SK-N-SH (cell line): Measurements from ENCODE around the gene ANKRD11. TPM values are rescaled to one million over a fixed set of nuclear protein-coding genes. Genes with fewer than 3 reads are reported as not detected.

Experiments
- CTCF ChIA-PET: fragments of 300-600, 350-600 bp; formaldehyde crosslinking; extraction: SDS; loops from one replicate; lab custom pipeline; 2021; lab: Yijun Ruan, JAX
- POLR2A ChIA-PET: fragments of 350-600 bp; sonication (Branson Sonifier 250); formaldehyde crosslinking; extraction: SDS; loops from one replicate; lab custom pipeline; 2020; ENCODE audit warnings: antibody characterized with exemption, inconsistent platforms; lab: Yijun Ruan, JAX
- DNase-seq: peaks from one replicate; pipeline ENCODE4 v3.0.0; 2012
- H2AFZ ChIP-seq: fragments of 200-600 bp; sonication (generic); 2 replicates; pipeline ENCODE4 v1.8.1; 2016; ENCODE audit warnings: antibody characterized with exemption, mild to moderate bottlenecking, low read depth
- H3F3A ChIP-seq: fragments of 200-600 bp; sonication (generic); replicated peaks from 2 replicates; pipeline ENCODE3; 2016; ENCODE audit warnings: antibody characterized with exemption, mild to moderate bottlenecking; ENCODE audit not compliant: insufficient read depth
- H3K27ac ChIP-seq, 2 experiments: fragments of 200-500 bp in 1 of 2; fragments of 200-600 bp in 1 of 2; sonication (Bioruptor generic) in 1 of 2; sonication (generic), shearing (Covaris generic) in 1 of 2; 2 replicates each; pipeline versions ENCODE4 v1.5.1 to v1.6.1; 2014 to 2016; ENCODE audit warnings: low read depth in 2 of 2, inconsistent platforms in 1 of 2, low read length in 1 of 2, mild to moderate bottlenecking in 1 of 2, mixed read lengths in 1 of 2
- H3K27me3 ChIP-seq: fragments of 200-600 bp; sonication (generic), shearing (Covaris generic); 2 replicates; pipeline ENCODE4 v1.6.1; 2016; ENCODE audit warnings: mixed run types; ENCODE audit not compliant: insufficient read depth
- H3K36me3 ChIP-seq, 2 experiments: fragments of 200-500 bp in 1 of 2; fragments of 200-600 bp in 1 of 2; sonication (Bioruptor generic) in 1 of 2; sonication (generic) in 1 of 2; replicated peaks in 1 of 2; 2 replicates each; pipeline versions ENCODE3 to v1.5.1; 2014 to 2016; ENCODE audit warnings: low read length in 1 of 2, mild to moderate bottlenecking in 1 of 2; ENCODE audit not compliant: insufficient read depth in 2 of 2, control insufficient read depth in 1 of 2
- H3K4me1 ChIP-seq, 2 experiments: fragments of 200-500 bp in 1 of 2; fragments of 200-600 bp in 1 of 2; sonication (Bioruptor generic) in 1 of 2; sonication (generic), shearing (Covaris generic) in 1 of 2; 2 replicates each; pipeline versions ENCODE4 v1.5.1 to v1.6.1; 2014 to 2016; ENCODE audit warnings: low read depth in 1 of 2, low read length in 1 of 2, mixed run types in 1 of 2; ENCODE audit not compliant: insufficient read depth in 2 of 2, control insufficient read depth in 1 of 2
- H3K4me2 ChIP-seq: fragments of 200-600 bp; sonication (generic), shearing (Covaris generic); 2 replicates; pipeline ENCODE4 v1.6.1; 2017; ENCODE audit warnings: mixed run types
- H3K4me3 ChIP-seq, 2 experiments: fragments of 200-500 bp in 1 of 2; fragments of 200-600 bp in 1 of 2; sonication (Bioruptor generic) in 1 of 2; sonication (generic), shearing (Covaris generic) in 1 of 2; 2 replicates each; pipeline versions ENCODE4 v1.5.1 to v1.8.1; 2014 to 2016; ENCODE audit warnings: low read depth in 2 of 2, inconsistent platforms in 1 of 2, low read length in 1 of 2, mild to moderate bottlenecking in 1 of 2, mixed read lengths in 1 of 2, moderate library complexity in 1 of 2
- H3K79me2 ChIP-seq: fragments of 200-600 bp; sonication (generic); 2 replicates; pipeline ENCODE4 v1.8.1; 2017; ENCODE audit warnings: mild to moderate bottlenecking; ENCODE audit not compliant: insufficient read depth
- H3K9ac ChIP-seq: fragments of 200-600 bp; sonication (generic); 2 replicates; pipeline ENCODE4 v1.6.1; 2017; ENCODE audit warnings: mixed run types
- H3K9me2 ChIP-seq: fragments of 200-600 bp; sonication (generic); 2 replicates; pipeline ENCODE4 v1.6.1; 2017; ENCODE audit warnings: mixed run types
- H3K9me3 ChIP-seq: fragments of 200-600 bp; sonication (generic); 2 replicates; pipeline ENCODE4 v1.6.1; 2017; ENCODE audit warnings: mixed run types, mild to moderate bottlenecking, moderate library complexity
- H4K20me1 ChIP-seq: fragments of 200-600 bp; sonication (generic); 2 replicates; pipeline ENCODE4 v1.6.1; 2017; ENCODE audit warnings: mild to moderate bottlenecking, mixed run types; ENCODE audit not compliant: insufficient read depth
- CTCF ChIP-seq: fragments of 200-600 bp; sonication (generic); IDR thresholded peaks from 2 replicates; pipeline ENCODE4 v1.6.1; 2017; ENCODE audit warnings: antibody characterized with exemption, mild to moderate bottlenecking, moderate library complexity
- FOXM1 ChIP-seq: IDR thresholded peaks from 2 replicates; pipeline ENCODE4 v1.4.0; 2012; ENCODE audit warnings: low read depth, mild to moderate bottlenecking
- NRF1 ChIP-seq: IDR thresholded peaks from 2 replicates; pipeline ENCODE4 v1.6.1; 2012; ENCODE audit warnings: low read depth, mild to moderate bottlenecking, low read length
- POLR2AphosphoS5 ChIP-seq: IDR thresholded peaks from 2 replicates; pipeline ENCODE4 v1.6.1; 2012; ENCODE audit warnings: low read depth, low read length
- RAD21 ChIP-seq: IDR thresholded peaks from 2 replicates; pipeline ENCODE4 v1.6.1; 2012; ENCODE audit warnings: mild to moderate bottlenecking, low read length
- SIN3A ChIP-seq: IDR thresholded peaks from 2 replicates; pipeline ENCODE4 v1.6.1; 2012; ENCODE audit warnings: low read depth, mild to moderate bottlenecking, low read length, moderate library complexity, borderline replicate concordance
- SMC3 ChIP-seq: IDR thresholded peaks from 2 replicates; pipeline ENCODE4 v1.6.1; 2012; ENCODE audit warnings: low read depth, low read length, improper control_type of control experiment
- TAF1 ChIP-seq: IDR thresholded peaks from 2 replicates; pipeline ENCODE4 v1.6.1; 2012; ENCODE audit warnings: low read depth, mild to moderate bottlenecking, low read length, moderate library complexity, borderline replicate concordance
- TEAD4 ChIP-seq: IDR thresholded peaks from 2 replicates; pipeline ENCODE4 v1.4.0; 2012; ENCODE audit warnings: mild to moderate bottlenecking, borderline replicate concordance; ENCODE audit not compliant: insufficient read depth
- USF1 ChIP-seq: IDR thresholded peaks from 2 replicates; pipeline ENCODE4 v1.4.0; 2012; ENCODE audit warnings: low read depth, borderline replicate concordance
- USF2 ChIP-seq: fragments of 150-350 bp; IDR thresholded peaks from 2 replicates; pipeline ENCODE4 v1.6.1; 2017; ENCODE audit warnings: antibody characterized with exemption, low read length, low read depth, borderline replicate concordance
- WGBS: methylation state at CpG from one replicate; pipeline ENCODE4 v1.1.6; 2017; ENCODE audit warnings: low lambda C conversion rate; 5-methylcytosine and 5-hydroxymethylcytosine counted together
- polyA plus RNA-seq, 3 experiments: library from polyadenylated mRNA; depleted of rRNA; stranded (reverse); fragments of >200 nt; gene quantifications; 2 replicates each; pipeline ENCODE4 v1.2.3, GENCODE V29; 2012

ANKRD11 gene
- polyA plus RNA-seq, 1 of the 3 experiments (the other 2 are of a cell fraction): 50.2 TPM

- Histone ChIP-seq H4K20me1 (no peaks in the 10 kb centered on the region), H3K9me3 (no peaks in the 10 kb centered on the region; the same call in 1 of the 2 replicates), H3K4me1 (no peaks in the 10 kb centered on the region), H3K27me3 (no peaks in the 10 kb centered on the region), H3K9me2 (no peaks in the 10 kb centered on the region), H3K79me2 (peaks cover 26% of the 10 kb centered on the region), H3K9ac (no peak overlapping the region), H3K4me2 (no peak overlapping the region), H3F3A (no peaks in the 10 kb centered on the region), H2AFZ (no peak overlapping the region), H3K36me3 (peaks cover 51 to 67% of the 10 kb centered on the region in 2 experiments), H3K27ac (no peak overlapping the region), H3K4me3 (no peak overlapping the region)
- ChIA-PET CTCF (interaction anchor here (1.1 kb wide), 1 partner anchor 282 kb away, joined by 3 read pairs; no protein-coding TSS in a partner anchor), POLR2A (no interaction called here)
- no peak for DNase-seq
- 93% methylated on average over 10 of the region's 10 CpGs for WGBS
- TF ChIP-seq FOXM1 (no peak), CTCF (no peak), USF1 (no peak), RAD21 (no peak)
Observed at GRCh38 chr16:89224665-89225064, 265.7 kb downstream of the ANKRD11 start.

DNA sequence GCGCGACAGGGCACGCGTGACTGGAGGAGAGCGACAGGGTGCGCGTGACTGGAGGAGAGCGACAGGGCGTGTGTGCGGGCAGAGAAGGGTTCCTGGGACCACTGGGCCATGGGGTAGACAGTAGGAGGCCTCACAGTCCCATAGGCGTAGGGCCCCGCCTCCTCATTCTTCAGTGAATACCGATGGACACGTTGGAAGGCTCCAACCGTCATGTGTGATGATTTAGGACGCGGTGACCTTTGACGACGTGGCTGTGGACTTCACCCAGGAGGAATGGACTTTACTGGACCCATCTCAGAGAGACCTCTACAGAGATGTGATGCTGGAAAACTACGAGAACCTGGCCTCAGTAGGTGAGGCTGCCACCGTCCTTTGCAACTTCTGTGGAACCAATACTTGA is 267.4 kb downstream of the ANKRD11 start:
- peaks cover 35% of the 10 kb centered on the region for H3K79me2 ChIP-seq
- no peak for TF ChIP-seq TEAD4
- no peak for TF ChIP-seq TAF1
- TF ChIP-seq SMC3: no peak
- no peak for TF ChIP-seq SIN3A
- no peak for TF ChIP-seq POLR2AphosphoS5
- TF ChIP-seq USF2: no peak
- TF ChIP-seq NRF1: no peak
- peaks cover 0 to 2% of the 10 kb centered on the region in 2 experiments; a peak in 1 of 4 replicates for H3K4me1 ChIP-seq
- no peak overlapping the region for H3K27ac ChIP-seq
- no peaks in the 10 kb centered on the region for H3F3A ChIP-seq
- 96% methylated on average over 21 of the region's 21 CpGs for WGBS
- H4K20me1 ChIP-seq: no peaks in the 10 kb centered on the region
- H2AFZ ChIP-seq: no peak overlapping the region
- H3K9ac ChIP-seq: no peak overlapping the region
- DNase-seq: no peak
- H3K9me2 ChIP-seq: no peaks in the 10 kb centered on the region
- no peak overlapping the region for H3K4me2 ChIP-seq
- no peaks in the 10 kb centered on the region; the same call in 1 of the 2 replicates for H3K9me3 ChIP-seq
- ChIA-PET CTCF (no interaction called here), POLR2A (interaction anchor here (0.6 kb wide), 1 partner anchor 358 kb away, joined by 3 read pairs; no protein-coding TSS in a partner anchor)
- H3K4me3 ChIP-seq: no peak overlapping the region
- no peaks in the 10 kb centered on the region for H3K27me3 ChIP-seq
- H3K36me3 ChIP-seq: peaks cover 42 to 52% of the 10 kb centered on the region in 2 experiments
